HG02884 (cell line): ENCODE data around the gene ATP5F1D.
"Not testable (repeated sequence)": the region's sequence is repeated elsewhere in the genome, so short reads cannot be mapped to it uniquely, and the experiment has no call there.

Experiments
- ATAC-seq: cut with Tn5 transposase; IDR thresholded peaks from one replicate; pipeline ENCODE4 v1.9.1; 2021; ENCODE audit warnings: mild to moderate bottlenecking, moderate library complexity; ENCODE audit not compliant: unreplicated experiment

Gene ATP5F1D

DNA sequence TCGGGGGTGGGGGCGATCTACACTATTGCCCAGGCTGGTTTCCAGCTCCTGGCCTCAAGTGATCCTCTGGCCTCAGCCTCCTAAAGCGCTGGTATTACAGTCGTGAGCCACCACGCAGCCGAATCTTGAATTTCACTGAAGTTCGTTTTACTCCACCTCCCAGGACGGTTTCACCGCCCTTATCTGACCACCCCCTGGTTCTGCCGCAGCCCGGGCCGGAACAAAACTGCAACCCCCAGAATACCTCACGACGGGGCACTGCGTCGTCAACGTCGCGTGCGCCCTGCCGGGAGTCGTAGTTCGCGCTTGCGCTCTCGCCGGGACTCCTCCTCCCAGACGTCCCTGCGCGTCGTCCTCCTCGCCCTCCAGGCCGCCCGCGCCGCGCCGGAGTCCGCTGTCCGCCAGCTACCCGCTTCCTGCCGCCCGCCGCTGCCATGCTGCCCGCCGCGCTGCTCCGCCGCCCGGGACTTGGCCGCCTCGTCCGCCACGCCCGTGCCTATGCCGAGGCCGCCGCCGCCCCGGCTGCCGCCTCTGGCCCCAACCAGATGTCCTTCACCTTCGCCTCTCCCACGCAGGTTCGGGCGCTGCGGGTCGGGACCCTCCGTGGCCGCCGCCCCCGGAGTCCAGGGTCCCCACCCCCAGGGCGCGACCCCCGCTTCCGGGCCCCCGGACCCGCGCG, at the start of gene ATP5F1D:
Gene ATP5F1D (plus strand): TSS at position 335 of the 679 bp plus-strand sequence. CDS start 100 bp downstream, at position 435.
- ATAC-seq: no peak

DNA sequence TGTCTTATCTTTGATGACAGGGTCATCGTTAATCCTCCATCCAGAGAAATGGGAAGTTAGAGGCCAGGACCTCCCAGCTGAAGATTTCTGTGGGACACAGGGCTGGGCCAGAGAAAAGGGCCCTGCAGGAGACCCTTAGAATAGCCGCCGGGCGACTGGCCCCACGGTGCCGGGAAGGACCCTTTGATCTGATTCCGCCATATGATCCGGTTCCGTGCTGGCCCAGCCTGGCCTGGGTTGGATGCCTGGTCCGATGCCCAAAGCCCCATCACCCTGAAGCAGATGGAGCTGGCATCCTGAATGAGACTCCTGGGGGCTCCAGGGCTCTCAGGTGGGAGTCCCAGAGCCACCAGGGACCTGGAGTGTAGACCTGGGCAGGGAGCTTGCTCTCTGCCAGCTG, 42.0 kb upstream of the ATP5F1D start:
- no peak for ATAC-seq

DNA sequence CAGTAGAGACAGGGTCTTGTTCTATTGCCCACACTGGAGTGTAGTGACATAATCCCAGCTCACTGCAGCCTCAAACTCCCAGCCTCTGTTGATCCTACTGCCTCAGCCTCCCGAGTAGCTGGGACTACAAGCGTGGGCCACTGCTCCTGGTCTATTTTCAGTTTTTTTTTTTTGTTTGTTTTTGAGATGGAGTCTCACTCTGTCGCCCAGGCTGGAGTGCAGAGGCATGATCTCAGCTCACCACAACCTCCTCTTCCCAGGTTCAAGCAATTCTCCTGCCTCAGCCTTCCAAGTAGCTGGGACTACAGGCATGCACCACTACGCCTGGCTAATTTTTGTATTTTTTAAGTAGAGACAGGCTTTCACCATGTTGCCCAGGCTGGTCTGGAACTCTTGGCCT, 40.9 kb upstream of the ATP5F1D start:
- not testable (repeated sequence) for ATAC-seq

DNA sequence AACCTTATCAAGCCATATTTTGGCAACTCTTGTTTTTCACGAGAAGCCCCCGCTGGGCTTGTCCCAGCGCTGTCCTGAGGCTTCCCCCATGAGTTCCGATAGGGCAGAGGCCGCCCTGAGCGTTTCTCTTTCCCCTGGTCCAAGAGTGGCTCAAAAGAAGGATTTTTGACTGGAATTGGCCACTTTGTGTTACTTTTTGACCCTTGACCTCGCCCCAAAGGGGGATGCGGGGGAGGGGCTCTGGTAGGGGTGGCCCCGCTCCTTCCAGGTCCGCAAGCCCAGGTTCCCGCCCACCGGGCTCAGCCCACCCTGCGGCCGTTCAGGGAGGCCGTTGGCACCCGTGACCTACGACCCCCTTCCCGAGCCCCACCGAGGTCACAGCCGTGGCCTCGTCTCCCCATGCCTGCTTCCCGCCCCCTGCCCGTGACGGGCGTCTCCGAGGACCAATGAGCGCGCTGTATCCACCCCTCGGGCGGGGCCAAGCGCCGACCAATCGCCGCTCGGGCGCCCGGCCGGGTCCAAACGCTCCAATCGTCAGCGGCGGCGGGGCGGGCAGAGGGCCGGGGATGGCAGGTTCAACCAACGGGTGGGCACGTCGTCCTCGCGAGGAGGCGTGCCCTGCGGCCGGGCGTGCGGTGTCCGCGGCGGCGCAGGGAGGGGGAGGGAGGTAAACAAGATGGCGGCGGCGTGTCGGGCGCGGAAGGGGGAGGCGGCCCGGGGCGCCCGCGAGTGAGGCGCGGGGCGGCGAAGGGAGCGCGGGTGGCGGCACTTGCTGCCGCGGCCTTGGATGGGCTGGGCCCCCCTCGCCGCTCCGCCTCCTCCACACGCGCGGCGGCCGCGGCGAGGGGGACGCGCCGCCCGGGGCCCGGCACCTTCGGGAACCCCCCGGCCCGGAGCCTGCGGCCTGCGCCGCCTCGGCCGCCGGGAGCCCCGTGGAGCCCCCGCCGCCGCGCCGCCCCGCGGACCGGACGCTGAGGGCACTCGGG, 36.1 kb upstream of the ATP5F1D start, which contains the start of gene STK11:
Gene STK11 (plus strand): TSS at position 665 of the 986 bp plus-strand sequence. CDS start 1,136 bp downstream, outside the sequence.
- peak; percentile 83 for ATAC-seq

DNA sequence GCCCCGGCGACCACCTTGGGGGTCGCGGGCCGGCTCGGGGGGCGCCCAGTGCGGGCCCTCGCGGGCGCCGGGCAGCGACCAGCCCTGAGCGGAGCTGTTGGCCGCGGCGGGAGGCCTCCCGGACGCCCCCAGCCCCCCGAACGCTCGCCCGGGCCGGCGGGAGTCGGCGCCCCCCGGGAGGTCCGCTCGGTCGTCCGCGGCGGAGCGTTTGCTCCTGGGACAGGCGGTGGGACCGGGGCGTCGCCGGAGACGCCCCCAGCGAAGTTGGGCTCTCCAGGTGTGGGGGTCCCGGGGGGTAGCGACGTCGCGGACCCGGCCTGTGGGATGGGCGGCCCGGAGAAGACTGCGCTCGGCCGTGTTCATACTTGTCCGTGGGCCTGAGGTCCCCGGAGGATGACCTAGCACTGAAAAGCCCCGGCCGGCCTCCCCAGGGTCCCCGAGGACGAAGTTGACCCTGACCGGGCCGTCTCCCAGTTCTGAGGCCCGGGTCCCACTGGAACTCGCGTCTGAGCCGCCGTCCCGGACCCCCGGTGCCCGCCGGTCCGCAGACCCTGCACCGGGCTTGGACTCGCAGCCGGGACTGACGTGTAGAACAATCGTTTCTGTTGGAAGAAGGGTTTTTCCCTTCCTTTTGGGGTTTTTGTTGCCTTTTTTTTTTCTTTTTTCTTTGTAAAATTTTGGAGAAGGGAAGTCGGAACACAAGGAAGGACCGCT, 35.2 kb upstream of the ATP5F1D start:
- no peak for ATAC-seq

DNA sequence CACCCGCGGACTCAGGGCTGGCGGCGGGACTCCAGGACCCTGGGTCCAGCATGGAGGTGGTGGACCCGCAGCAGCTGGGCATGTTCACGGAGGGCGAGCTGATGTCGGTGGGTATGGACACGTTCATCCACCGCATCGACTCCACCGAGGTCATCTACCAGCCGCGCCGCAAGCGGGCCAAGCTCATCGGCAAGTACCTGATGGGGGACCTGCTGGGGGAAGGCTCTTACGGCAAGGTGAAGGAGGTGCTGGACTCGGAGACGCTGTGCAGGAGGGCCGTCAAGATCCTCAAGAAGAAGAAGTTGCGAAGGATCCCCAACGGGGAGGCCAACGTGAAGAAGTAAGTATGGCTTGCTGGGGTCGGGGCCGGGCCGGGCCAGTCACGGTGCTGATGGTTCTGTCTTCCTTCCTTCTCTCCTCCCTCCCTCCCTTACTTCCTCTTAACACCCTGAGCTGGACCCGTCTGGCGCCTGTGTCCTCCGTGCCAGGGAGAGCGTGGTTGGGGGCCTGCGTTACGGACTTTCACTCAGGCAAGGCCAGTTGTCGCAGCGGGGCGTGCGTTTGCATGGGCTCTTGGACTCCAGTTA, 34.6 kb upstream of the ATP5F1D start:
- ATAC-seq: no peak

DNA sequence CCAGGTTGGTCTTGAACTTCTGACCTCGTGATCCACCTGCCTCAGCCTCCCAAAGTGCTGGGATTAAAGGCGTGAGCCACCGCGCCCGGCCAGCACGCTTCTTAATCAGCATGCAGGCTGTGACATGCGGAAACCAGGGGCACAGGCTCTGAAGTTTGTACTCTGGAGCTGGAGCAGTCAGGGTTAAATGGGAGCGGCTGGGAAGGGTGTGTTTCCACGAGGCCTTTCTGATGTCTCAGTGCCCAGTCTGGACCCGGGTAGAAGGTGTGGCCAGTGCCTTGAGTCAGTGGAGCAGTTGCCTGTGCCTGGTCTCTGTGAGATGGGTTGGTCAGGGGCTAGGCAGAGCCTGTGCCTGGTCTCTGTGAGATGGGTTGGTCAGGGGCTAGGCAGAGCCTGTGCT, 32.7 kb upstream of the ATP5F1D start:
- ATAC-seq: not testable (repeated sequence)

DNA sequence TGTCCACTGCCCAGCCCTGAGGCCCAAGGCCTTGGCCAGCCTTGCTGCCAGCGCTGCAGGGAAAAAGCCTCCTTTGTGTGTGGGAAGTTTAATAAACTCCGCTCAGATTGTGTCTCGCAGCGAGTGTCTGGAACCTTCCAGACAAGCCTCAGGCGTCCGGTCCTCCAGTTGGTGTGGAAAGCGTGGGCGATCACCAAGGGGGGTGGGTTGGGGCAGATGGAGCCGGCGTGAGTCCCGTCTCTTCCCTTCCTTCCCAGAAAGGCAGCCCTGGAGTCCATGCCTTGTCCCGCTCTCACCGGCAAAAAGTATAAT, 31.4 kb upstream of the ATP5F1D start:
- no peak for ATAC-seq

DNA sequence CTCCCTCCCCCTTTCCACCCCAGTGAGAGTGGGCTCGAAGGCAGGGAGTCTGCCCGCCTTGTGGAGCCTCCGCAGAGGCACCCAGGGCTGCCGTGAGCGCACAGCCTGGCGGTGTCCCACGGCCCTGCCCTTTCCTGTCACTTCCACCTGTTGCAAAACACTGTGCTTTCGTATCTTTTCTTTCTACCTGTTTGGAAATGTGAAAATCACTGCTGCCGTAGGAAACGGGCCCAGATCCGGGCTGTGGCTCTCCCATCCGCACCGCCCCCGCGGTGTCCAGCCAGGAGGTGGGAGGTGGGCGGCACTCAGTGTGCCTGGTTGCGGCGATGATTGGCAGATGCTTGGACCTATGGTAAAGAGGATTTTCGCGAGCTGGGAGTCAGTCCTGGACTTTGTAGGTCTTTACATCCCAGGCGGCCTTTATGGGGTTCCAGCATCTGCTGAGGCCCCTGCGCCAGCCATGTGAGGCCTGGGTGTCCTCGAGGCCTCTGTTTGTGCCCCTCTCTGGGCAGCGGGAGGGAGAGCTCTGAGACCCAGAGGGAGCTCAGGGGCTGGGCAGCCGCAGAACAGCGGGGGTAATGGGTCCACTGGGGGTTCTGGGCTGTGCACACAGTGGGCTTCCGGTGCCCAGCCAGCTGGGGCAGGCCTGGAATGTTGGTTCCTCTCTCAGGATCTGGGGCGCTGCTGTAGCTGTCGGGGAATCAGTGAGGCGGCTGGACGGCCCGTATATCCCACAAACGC, 29.9 kb upstream of the ATP5F1D start:
- no peak for ATAC-seq

DNA sequence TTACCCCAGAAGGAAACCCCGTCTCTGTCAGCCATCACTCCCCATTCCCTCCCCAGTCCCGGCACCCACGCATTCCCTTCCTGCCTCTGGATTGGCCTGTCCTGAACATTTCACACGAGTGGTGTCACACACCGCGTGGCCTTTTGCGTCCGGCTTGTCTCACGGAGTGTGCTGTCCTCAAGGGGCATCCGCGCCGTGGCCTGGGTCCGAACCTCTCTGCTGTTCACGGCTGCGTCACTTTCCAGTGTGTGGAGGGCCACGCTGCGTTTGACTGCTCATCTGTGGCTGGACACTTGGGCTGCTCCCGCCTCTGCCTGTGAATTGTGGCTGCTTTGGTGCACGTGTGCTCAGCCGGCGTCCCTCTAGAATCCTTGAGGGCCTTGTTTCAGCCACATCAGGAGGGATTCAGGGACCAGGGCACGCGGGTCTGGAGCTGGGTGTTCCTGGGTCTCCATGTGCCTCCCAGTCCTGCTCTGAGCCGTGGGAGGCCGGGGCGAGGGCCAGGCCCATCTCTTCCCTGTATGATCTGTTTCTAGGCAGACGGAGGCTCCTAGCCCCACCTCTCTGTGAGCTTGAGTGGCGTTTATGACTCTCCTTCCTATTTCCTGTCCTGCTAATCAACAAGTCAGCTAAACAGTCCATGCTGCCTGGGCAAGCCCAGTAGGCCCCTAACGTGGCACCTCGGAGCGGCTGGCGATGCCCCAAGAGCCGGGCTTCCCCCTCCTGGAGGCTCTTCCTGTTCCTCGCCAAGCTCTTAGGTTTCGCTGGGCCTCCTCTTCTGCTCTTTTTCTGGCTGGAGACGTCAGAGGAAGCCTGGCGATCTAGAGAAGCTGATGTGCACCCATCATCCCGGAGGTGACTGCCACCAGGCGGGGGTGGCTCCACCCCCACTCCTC, 27.9 kb upstream of the ATP5F1D start:
- ATAC-seq: no peak

DNA sequence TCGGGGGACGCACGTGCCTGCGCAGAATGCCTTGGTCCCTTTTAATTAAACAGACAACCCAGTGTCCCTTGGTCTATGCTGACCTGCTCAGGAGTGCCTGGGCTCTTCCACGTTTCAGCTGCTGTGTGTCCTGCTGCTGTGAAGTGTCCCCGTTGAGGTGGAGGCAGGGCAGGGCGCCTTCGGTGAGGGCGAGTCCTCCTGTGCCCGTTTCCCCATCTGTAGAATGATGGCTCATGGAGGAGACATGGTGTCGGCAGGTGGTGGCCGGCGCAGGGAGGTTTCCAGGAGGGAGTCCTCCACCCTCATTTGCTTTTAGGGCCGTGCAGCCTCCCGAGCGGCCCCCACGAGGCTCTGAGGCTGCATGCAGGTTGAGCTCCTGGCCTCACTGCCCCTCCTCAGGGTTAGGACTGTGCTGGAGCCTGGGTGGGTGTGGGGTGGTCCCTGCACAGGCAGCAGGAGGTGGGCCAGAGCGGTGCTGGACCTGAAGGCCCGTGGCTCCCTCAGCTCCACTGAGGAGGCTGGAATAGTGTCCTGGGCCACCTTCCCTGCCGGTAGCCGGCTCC, 27.2 kb upstream of the ATP5F1D start:
- no peak for ATAC-seq

DNA sequence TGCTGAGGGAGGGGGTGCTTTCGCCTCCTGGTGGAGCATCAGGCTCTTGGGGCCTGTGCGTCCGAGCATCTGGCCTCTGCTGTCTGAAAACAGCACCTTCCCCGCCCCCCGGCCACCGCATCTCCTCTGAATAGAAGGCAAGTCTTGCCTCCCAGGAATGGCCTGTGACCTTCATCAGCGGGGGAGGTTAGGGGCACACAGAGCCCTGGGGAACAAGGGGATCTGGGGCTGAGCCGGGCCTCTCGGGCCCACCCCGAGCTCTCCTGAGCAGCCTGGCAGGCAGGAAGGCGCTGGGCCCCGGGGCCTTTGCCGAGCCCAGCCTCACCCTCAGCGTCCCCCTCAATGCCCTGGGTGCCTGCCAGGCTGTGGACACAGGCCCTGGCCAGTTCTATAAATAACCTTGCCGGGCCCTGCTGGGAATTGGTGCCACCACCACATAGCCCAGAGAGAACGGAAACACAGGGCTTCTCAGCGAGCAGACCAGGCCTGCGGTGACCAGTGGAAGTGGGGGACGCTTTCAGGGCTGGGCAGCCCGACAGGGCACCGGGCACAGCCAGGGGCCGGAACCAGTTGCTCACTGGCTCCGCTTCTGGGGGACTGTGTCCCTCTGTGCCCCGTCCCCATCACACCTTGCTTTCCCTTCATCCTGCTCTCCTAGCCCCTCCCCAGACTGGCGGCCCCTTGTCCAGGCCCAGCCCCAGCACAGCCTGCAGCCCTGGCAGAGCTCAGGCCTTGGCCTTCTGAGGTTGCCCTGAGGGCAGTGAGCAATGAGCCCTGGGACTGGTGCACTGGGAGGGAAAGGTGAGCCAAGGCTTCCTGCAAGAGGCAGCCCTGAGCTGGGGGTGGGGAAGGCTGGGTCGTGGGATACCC, 26.5 kb upstream of the ATP5F1D start:
- ATAC-seq: no peak

DNA sequence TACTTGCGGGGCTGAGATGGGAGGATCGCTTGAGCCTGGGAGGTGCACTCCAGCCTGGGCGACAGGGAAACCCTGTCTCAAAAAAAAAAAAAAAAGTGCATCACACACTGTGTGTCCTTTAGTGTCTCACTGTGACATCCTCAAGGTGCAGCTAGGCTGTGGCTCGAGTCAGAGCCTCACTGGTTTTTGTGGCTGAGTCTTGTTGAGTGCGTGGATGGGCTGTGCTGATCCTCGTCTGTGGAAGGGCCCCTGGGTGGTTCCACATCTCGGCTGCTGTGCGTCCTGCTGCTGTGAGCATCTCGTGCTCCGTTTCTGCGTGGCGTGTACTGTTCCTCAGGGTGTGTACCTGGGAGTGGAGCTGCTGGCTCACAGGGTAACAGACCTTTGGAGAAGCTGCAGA, 24.8 kb upstream of the ATP5F1D start:
- ATAC-seq: no peak

DNA sequence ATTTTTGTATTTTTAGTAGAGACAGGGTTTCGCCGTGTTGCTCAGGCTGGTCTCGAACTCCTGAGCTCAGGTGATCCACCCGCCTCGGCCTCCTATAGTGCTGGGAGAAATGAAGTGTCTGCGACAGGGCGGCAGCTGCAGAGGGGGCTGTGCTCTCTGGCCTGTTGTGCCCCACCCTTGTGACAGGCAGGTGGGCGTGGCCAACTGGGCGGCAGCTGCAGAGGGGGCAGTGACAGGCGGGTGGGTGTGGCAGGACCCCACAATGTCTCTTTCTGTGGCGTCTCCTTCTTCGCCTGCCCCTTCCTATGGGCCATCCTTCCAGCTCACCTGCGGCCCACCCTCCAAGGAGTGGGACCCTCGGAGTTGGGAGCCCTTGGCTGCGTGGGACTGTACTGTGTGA, 24.2 kb upstream of the ATP5F1D start:
- no peak for ATAC-seq

DNA sequence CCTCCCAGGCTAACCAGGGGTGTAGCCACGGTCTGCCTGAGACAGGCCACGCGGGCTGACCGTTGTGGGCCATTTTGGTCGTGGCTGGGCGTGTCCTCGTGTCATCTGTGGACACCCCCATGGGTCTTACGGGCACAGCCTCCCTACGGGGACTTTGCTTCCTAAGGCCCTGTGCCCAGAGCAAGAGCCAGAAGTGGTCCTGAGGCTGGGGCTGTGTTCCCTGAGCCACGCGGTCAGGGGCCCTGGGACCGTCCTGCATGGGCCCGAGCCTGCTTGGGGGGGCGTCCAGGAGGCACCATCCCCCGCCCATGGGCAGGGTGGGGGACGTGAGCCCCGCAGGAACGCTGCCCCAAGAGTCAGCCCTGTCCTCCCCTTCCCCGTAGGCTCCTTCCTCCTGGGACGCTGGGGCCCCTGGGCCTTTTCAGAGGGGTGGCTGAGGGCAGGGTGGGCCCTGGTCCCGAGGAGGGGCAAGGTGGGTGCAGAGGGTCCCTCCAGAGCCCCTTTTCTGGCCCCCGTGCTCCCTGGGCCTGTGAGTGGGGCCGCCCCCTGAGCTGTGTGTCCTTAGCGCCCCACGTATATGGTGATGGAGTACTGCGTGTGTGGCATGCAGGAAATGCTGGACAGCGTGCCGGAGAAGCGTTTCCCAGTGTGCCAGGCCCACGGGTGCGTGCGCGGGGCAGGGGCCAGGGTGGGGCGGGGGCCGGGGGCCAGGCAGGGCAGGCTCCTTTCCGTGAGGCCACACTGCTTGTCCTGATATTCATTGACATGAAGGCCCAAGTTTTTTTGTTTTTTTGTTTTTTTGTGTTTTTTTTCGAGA, 22.6 kb upstream of the ATP5F1D start:
- ATAC-seq: no peak

DNA sequence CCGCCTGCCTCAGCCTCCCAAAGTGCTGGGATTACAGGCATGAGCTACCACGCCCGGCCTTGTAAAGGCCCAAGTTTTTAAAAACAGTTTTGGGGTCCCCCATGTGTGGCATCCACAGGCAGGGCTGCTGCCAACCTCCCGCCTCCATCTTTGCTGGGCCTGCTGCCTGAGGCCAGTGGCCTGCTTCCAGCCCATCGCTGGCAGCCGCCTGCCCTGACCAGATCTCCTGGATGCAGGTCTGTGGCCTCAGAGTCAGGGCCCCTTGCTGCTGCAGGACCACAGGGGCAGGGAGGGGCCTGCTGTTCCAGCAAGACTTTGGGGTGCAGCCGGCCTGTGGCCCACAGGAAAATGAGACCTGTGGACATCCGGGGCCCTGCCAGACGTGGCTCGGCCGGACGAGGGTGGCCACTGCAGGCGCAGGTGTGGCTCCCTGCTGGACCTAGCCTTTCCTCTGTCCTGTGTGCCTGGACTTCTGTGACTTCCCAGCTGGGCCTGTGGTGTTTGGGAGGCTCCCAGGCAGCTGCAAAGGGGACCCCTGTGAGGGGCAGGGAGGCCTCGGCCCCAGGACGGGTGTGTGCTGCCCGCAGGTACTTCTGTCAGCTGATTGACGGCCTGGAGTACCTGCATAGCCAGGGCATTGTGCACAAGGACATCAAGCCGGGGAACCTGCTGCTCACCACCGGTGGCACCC, 21.6 kb upstream of the ATP5F1D start:
- no peak for ATAC-seq

DNA sequence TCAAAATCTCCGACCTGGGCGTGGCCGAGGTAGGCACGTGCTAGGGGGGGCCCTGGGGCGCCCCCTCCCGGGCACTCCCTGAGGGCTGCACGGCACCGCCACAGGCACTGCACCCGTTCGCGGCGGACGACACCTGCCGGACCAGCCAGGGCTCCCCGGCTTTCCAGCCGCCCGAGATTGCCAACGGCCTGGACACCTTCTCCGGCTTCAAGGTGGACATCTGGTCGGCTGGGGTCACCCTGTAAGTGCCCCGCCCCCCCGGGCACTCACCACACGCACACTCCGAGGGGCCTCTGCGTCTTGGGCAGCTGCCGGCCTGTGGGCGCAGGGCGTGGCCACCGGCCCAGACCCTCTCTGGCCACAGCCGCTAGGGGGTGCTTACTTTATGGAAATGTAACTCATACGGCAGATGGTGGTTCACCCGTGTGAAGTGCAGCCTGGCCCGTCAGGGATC, 21.0 kb upstream of the ATP5F1D start:
- no peak for ATAC-seq
